ENCODE results near the gene WARS2.

- TF ChIP-seq CTCF (IDR thresholded peaks at IDR 0.05) (no peak), POLR2A (IDR thresholded peaks at IDR 0.05) (no peak)
Measured at GRCh38 chr1:118983558-118984041, 156.9 kb downstream of the WARS2 start.
